ENCODE data around the gene MCU.
"Not testable (repeated sequence)": the region's sequence is repeated elsewhere in the genome, so short reads cannot be mapped to it uniquely, and the experiment has no call there.

The MCU gene

DNA sequence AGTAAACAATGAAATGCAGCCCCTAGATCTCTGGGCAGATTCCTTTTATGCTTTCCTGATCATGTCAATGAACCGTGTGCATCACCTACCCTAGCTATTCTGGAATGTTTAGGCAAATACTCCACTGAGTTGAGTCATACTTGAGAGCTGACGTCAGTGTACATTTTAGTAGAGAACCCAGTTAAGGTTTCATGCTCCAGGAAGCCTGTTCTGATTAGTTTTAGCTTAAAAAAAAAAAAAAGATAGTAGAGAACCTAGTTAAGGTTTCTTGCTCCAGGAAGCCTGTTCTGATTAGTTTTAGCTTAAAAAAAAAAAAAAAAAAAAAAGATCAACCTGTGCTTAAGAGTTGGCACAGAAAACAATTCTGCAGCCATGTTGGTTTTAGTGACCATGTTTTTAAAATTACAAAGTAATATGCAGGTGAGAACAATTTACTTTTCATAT is 3.7 kb upstream of the MCU start:
- DNase-seq: no peak

DNA sequence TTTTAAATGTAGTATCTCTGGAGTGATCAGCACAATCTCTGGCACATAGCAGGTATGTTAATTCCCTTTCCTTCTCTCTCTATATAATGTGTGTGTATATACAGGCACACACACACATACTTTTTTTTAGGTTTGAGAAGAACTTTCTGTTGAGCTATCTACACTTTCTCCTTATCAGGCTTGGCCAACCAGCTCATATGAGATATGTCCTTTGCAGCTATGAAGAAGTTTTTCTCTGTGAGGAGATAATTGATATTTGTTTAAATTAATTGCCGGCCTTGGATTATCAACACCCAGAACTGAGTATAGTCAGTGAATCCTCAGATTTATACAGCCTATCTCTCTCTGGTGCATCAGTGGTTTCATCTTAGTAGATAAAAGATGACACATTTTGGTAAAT is 2.3 kb upstream of the MCU start:
- DNase-seq: no peak

DNA sequence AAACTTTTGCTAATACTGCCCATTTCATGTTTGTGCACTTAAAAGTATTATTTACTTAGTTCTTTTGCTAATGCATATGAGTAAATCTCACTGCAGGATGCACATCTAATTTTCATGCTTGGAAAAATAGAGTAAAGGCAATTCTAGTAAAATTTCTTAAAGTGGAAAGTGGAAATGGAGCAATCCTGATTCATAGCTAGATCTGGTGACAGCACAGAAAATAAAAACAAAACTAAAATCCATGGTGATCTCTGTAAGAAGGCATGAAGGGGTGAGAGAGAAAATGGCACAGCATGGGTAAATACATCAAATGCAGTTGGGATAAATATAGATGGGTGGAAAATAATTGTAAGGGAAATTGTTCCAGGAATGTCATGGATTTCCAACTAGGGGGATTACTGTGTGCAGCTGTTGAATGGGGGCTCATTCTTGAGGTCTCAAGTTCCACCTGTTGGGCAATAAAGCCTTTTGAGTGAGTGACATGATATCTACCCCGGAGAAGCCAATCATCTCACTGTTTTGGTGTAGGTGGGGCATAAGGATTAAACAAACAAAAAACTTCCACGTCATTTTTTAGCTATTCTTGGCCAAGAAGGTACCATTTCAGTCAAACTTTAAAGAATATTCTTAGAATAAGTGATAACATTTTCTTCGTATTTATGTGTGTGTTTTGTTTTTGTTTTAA is 1.7 kb upstream of the MCU start:
- peak; percentile 20 for DNase-seq

DNA sequence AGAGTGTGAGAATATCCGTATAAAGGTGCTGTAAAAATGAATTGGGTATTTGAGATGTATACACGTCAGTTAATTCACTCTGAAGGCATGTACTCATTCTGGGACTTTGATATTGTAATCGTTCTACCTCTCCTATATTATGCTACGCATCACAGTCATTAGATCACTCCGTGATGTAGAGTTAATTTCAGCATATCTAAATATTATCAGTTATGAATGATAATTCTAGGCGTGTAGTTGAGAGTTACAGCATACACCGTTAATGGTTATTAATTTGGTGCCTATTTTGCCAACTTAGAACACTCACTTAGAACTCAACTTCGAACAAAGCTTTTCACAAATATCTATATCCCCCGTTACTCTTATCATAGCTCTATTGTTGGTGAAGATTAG is 477 bp upstream of the MCU start:
- DNase-seq: no peak

DNA sequence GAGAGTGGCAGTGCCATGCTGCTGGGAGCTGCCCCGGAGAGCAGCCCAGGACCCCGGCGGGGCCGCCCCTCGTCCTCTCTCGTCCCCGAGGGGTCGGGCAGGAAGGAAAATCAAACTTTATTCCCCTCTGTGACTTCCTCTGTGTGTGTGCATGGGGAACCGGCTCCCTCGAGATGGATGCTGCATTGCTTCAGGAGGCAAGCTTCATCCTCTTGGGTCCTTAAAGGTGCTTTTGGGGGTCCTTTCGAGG is 726 bp downstream of the MCU start:
- no peak for DNase-seq

DNA sequence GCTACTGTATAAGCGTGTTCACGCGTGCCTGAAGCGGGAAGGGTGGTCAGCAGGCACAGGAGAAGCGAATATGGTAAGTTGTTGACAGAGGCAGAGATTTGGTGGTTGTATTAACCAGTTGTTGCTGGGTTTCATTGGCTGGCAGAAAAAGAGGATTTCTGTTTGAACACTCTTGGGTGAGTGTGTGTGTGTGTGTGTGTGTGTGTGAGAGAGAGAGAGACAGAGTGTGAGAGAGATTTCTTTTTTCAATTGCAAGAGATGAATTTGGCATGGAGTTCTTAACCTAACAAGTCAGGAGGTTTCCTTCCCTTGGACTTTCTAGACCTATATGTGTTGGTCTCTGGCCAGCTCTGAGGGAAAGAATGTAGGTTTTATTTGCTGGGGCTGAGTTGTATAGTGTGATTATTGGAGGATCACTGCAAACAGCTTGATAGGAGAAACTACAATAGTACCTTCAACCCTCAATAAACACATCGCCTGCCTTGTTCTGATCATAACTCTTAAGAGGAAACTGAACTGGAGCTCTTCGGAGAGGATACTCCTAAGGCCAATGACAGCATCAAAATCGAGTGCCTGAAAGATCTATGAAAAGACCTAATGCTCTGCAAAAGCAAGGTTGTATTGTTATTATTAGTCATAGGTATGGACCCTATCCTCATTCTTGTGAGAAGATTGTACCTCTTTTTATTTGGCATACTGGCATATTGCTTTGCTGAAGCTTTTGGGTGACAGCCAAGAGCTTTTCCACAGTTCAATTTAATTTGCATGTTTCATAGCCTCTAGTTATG is 1.2 kb downstream of the MCU start:
- DNase-seq: peak; percentile 18

DNA sequence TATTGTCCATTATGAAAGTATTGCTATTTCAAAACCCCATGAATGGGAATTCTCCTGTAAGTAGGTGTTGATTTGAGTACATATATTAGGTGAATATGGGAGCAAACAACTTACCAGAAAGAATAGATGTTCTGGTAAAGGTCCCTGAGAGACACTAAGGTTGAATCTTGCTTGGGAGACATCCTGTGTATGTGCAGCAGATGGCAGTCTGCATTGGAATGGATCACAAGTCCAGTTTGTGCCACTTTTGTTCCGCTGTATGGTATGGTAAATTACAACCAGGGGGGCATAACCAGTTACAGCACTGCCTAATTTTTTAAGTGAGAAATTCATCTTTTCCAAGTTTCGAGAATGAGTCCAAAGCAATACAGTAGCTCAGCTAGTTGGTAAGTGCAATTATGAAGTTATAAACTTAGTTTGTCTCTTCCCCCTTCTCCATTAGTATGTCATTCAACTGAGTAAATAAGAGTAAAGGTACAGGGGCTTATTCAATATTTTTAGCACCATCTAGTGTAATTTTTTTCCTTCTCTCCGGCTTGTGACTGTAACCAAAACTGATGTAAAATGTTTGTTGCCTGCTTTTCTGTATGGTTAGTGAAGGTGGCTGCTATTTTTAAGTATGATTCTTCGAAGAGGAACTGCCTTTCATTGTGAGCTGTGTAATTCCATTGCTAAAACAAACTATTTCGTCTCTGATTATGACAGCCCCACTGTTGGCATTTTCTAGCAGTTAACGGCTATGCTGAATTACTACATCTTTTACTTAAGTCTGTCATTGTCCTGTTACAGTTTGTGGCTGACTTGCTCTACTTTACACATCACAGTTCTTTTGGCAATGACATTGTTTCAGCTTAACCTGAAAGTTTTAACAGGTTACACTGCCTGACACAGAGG is 2.8 kb downstream of the MCU start:
- DNase-seq: peak; percentile 19

DNA sequence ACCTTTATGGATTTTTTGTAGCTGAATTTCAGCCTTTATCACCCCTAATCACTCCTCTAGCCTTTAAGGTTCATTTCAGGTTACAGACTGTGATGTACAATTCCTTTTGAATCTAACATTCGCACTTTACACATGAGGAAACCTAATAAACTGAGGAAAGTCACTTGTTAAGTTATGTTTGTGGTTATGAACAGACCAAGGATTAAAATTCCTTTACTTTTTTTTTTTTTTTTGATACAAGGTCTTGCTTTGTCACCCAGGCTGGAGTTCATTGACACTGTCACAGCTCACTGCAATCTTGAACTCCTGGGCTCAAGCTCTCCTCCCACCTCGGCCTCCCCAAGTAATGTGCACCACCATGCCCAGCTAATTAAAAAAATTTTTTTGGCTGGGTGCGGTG is 3.6 kb downstream of the MCU start:
- DNase-seq: no peak

DNA sequence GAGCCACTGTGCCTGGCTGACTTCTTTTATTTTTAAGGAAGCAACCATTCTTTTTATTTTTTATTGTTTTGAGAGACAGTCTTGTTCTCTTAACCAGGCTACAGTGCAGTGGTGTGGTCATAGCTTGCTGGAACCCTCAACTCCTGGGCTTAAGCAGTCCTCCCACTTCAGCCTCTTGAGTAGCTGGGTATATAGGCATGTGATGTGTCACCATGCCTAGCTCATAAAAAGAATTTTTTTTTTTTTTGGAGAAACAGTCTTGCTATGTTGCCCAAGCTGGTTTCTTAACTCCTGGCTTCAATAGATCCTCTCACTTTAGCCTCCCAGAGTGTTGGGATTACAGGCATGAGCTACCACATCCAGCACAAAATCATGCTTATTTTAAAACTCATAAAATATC is 5.8 kb downstream of the MCU start:
- no peak for DNase-seq

DNA sequence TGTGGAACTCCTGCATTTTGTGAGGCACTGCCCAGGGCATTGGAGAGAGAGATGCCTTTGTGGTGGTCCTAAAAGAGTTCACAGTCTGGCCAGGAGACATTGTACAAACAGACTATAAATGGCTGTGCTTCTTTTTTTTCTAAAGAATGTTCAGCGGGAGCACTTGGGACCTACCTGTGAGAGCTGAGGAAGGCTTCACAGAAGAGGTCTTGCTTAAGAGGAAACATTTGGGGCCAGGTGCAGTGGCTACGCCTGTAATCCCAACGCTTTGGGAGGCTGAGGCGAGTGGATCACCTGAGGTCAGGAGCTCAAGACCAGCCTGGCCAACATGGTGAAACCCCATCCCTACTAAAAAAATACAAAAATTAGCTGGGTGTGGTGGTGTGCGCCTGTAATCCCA is 10.5 kb downstream of the MCU start:
- not testable (repeated sequence) for DNase-seq

DNA sequence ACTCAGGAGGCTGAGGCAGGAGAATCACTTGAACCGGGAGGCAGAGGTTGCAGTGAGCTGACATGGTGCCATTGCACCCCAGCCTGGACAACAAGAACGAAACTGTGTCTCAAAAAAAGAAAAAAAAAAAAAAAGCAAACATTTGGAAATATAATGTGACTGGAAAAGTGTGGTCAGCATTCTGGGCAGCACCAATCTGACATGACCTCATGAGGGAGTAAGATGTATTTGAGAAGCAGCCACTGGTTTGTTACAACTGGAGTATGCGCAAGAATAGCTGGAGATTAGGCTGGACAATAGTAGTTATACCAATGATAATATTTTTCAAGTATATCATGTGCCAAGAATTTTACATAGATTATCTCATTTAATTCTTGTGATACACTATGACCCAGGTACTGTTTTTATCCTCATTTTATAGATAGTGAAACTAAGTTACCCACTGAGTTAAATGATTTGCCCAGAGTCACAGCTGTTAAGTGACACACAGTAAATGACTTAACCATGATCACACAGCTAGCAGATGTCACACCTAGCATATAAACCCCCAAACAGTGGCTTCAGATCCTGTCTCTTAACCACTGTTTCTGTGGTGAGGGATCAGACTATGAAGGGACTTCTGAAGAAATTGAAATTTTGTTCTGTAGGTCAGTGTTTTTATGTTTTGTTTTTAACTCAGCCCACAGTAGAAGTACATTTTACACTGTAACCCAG is 11.1 kb downstream of the MCU start:
- peak; percentile 54 for DNase-seq

DNA sequence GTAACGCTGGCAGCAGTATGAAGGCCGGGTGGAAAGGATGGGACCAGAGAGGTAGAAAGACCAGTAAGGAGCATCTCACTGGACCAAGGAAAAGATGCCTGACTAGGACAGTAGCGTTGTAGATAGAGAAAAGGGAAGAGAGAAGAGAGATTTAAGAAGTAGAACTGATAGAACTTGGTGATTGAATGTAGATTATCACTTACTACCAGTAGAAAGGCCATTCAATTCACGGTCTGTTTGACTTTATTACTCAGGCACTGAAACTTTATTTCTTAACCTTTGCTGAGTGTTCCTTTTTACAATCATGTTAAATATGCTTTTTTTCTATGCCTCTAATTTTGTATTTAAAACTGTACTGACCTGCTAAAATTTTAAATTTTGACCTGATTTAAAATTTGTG is 12.2 kb downstream of the MCU start:
- DNase-seq: no peak

DNA sequence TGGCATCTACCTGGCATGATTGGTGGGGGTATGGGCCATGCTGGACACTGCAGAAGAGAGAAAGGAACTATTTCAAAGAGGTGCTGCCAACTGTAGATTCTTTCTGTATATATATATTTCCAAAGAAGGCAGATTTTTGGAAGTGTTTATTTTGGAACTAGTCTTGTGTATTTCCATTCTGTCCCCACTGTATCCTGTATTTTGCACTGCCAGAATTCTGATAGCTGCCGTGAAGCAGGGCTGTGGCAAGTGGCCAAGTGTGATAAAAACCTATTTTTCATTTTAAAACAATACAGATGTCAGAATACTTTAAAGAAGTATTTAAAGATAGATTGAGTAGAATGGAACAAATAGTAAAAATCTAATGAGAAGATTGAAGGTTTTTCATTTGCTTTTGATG is 17.1 kb downstream of the MCU start:
- DNase-seq: no peak

DNA sequence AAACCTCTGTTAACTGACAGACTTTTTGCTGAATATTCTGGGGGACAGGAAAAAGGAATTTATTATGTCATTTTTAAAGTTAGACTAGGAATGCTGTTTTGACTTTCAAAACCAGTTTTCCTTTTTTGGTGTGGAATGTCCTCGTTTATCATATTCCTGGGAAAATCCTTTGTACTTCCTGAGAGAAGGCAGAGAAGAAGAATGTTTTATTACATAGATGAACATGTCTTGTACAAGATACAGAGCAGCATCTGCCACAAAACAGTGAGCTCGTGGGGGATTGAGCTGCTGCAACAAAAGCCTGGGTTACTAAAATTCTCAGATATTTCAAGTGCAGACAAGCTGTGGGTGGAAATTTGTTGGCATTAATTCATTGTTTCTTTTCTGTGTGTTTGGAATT is 20.2 kb downstream of the MCU start:
- DNase-seq: no peak

DNA sequence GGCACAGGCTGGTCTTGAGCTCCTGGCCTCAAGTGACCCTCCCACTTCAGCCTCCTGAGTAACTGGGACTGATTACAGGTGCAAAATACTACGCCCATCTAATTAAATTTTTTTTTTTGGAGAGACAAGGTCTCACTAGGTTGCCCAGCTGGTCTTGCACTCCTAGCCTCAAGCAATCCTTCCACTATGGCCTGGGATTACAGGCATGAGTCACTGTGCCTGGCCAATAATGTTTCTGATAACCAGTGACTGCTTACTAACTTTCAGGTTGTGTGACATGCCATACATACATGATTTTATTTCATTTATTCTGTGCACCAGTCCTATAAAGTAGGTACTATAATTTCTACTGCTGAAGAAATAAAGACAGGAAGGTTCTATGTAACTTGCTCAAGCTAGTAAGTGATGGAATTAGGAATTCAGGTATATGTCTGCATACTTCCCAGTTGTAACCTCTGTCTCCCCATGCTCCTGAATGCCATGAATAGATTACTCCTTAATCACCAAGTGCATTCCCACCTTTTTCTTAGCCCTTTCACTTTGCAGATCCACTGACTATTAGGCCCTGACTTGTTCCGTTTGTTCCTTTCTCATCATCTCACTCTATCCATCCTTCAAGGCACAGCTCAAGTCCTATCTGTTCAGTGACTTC is 28.1 kb downstream of the MCU start:
- DNase-seq: no peak

DNA sequence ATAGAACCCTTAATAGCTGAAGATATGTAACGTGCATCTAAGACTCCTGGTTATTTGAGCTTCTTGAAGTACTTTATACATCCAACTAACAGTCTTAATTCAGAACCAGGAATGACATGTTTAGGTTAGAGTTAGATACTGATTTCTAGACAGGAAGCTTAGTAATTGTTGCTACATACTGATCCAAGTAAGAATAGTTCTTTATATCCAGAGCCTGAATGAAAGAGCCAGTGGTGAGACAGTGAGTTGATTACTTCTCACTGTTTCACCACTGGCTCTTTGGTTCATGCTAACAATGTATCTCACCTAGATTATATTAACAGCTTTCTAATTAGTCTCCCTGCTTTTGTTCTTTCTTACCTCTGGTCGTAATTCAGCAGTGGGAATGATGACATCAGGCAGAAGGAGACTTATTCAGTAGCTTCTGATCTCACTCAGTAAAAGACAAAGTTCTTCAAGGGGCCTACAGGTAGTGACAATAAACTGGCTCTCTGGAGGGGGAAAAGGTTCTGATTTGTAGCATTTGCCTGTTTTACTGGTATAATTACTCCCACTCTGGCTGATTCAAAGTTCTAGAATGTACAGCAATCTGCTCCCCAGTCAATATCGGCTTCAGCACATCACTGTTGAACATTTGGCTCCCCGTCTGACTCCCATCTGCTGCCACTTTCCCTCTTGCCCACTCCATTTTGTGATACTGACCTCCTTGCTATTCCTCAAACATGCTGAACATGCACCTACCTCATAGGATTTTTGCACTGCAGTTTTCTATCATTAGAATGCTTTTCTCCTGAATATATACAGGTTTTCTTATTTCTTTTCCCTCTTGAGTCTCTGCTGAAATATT is 29.1 kb downstream of the MCU start:
- DNase-seq: no peak

DNA sequence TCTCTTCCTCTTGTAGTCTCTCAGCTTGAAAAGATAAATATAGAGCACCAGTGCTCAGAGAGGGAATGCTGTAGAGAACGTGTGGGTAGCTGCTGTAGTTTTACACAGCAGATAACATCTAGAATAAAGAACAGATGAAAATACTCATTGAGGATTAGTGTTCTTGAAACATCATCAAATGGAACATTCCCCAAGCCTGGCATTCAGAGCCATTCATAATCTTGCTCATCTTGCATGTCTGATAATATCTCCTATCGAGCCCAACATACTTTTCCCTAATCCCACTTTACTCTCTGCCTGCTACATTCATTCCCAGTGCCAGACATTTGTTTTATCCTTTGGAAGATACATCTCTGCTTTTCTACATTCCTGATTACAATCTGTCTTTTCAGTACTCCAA is 35.2 kb downstream of the MCU start:
- DNase-seq: no peak

DNA sequence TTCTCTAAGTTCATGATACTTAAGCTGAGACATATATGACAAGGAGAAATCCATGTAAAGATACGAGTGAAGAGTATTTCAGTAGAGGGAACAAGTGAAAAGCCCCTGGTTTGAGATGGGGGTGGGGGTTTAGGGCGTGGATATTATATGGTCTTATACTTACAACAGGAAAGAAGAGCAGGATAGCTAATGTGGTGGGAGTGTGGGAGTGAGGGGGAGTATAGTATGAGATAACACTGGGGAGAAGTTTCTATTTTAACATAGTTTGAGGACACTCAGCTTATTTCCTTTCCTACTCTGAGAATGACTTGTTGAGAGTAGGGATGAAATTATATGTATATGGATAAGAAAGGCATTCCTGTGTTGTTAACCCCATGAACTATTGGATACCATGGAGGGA is 36.5 kb downstream of the MCU start:
- DNase-seq: no peak

DNA sequence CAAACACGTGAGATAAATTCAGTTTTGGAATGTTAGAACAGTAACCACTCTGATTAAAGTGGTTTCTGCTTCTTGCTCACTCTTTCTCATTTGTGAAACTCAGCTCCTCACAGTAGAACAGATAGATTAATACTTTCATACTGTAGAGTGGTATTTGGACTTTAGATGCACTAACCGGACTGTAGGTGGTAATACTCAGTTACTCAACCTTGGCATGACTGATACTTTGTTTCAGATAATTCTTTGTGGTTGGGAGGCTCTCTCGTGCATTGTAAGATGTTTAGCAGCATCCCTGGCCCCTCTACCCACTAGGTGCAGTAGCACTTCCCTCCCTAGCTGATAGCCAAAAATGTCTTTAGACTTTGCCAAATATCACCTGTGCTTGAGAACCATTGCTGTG is 37.6 kb downstream of the MCU start:
- peak; percentile 71 for DNase-seq

DNA sequence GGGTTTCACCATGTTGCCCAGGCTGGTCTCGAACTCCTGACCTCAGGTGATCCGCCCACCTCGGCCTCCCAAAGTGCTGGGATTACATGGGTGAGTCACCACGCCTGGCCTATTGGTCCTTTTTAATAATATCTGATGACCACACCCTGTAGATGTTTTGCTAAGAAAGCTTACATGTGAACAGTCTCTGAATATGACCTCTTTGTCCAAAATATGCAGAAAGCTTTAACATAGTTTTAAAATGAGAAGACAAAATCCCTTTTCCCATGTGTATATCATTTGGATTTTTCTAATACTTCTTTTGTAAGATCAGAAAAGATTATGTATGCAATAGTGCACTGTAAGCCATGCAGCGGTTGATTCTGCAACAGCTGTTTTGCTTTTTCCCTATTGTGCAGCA is 38.5 kb downstream of the MCU start:
- no peak for DNase-seq

DNA sequence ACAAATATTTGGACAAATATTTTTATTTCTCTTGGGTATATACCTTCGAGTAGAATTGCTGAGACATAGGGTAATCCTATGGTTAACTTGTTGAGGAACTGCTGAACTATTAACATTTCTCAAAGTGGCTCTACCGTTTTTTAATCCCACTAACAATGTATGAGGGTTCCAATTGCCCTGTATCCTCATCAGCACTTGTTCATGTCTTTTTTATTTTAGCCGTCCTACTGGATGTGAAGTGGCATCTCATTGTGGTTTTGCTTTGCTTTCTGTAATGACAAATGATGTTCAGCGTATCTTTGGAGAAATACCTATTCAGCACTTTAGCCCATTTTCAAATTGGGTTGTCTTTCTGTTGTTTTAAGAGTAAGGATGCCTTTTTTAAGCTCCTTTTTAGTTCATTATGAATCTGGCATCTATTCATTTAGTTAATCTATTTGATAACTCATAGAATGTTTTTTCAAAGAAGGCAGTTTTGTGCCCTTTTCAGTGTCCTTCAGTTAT is 40.0 kb downstream of the MCU start:
- no peak for DNase-seq

DNA sequence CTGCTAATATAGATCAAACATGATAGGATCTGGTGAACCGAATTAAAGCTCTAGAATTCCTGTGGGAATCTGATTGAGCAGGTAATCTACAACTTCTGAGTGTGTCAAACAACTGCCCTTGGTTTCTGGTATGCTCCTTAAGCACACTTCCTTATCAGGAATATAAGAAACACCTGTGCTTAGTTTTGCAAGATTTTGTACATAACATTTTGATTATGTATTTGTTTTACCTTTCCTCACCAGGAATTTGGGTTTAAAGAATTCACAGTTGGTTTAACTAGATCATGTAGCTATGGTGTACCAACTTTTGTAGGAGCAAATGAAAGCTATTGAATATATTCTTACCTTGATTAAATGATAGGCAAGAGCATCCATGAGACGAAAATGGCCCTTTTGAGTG is 40.6 kb downstream of the MCU start:
- DNase-seq: no peak
